Neural cell (in vitro differentiated cells): ENCODE results near the gene EIF3D.

Experiments used
- EP300 ChIP-seq: fragments of 450-650 bp; conservative IDR thresholded peaks from 2 replicates; pipeline ENCODE4 v1.6.1; 2014; ENCODE audit warnings: antibody characterized with exemption, mild to moderate bottlenecking, moderate library complexity; ENCODE audit not compliant: poor library complexity, severe bottlenecking
- EZH2 ChIP-seq: fragments of 200-600, 300-800 bp; shearing (Covaris generic), sonication (generic); IDR thresholded peaks from 2 replicates; pipeline ENCODE4 v1.6.1; 2014; ENCODE audit warnings: antibody characterized with exemption, low read length, borderline replicate concordance, mild to moderate bottlenecking; ENCODE audit not compliant: insufficient read depth, poor library complexity, severe bottlenecking
- MXI1 ChIP-seq: fragments of 450-650 bp; conservative IDR thresholded peaks from 2 replicates; pipeline ENCODE4 v1.6.1; 2014; ENCODE audit warnings: antibody characterized with exemption, mild to moderate bottlenecking; ENCODE audit not compliant: poor library complexity, severe bottlenecking
- POLR2AphosphoS5 ChIP-seq: IDR thresholded peaks from 2 replicates; pipeline ENCODE4 v1.6.1; 2012
- RAD21 ChIP-seq: fragments of 450-650 bp; conservative IDR thresholded peaks from 2 replicates; pipeline ENCODE4 v1.6.1; 2014; ENCODE audit warnings: antibody characterized with exemption, mild to moderate bottlenecking, moderate library complexity
- SMC3 ChIP-seq: fragments of 450-650 bp; conservative IDR thresholded peaks from 2 replicates; pipeline ENCODE4 v1.6.1; 2014; ENCODE audit warnings: antibody characterized with exemption, mild to moderate bottlenecking, moderate library complexity; ENCODE audit not compliant: poor library complexity
- TAF1 ChIP-seq: IDR thresholded peaks from 2 replicates; pipeline ENCODE4 v1.6.1; 2012; ENCODE audit warnings: low read depth
- TF ChIP-seq, protein P1 (sequence below): fragments of 450-650 bp; IDR thresholded peaks from 2 replicates; pipeline ENCODE4 v1.5.1; 2014; ENCODE audit warnings: antibody characterized with exemption, mild to moderate bottlenecking, moderate library complexity; ENCODE audit not compliant: poor library complexity, severe bottlenecking
- TF ChIP-seq, protein P2 (sequence below): IDR thresholded peaks from 2 replicates; pipeline ENCODE4 v1.6.1; 2012; ENCODE audit warnings: borderline replicate concordance

DNA sequence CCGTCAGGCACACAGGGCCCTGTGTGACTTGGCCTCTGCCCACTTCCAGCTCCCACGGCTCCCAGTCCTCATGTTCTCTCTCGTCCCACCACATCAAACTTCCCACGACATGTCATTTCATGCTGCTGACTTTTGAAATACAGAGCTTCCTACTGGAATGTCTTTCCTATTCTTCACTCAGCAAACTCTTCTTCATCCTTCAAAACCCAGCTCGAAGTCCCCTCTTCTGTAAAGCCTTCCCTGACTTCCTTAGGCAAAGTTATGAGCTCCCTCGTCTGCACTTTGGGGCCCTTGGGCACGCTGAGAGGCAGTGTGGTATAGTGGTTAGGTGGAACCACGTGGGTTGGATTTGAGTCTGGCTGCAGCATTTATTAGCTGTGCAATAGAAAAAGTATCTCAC is 37.8 kb upstream of the EIF3D start:
- TF ChIP-seq, protein P1, sequence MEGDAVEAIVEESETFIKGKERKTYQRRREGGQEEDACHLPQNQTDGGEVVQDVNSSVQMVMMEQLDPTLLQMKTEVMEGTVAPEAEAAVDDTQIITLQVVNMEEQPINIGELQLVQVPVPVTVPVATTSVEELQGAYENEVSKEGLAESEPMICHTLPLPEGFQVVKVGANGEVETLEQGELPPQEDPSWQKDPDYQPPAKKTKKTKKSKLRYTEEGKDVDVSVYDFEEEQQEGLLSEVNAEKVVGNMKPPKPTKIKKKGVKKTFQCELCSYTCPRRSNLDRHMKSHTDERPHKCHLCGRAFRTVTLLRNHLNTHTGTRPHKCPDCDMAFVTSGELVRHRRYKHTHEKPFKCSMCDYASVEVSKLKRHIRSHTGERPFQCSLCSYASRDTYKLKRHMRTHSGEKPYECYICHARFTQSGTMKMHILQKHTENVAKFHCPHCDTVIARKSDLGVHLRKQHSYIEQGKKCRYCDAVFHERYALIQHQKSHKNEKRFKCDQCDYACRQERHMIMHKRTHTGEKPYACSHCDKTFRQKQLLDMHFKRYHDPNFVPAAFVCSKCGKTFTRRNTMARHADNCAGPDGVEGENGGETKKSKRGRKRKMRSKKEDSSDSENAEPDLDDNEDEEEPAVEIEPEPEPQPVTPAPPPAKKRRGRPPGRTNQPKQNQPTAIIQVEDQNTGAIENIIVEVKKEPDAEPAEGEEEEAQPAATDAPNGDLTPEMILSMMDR = no peak
- TF ChIP-seq TAF1 (no peak), EZH2 (no peak), EP300 (no peak), RAD21 (no peak), POLR2AphosphoS5 (no peak), SMC3 (no peak), MXI1 (no peak)
- TF ChIP-seq, protein P2, sequence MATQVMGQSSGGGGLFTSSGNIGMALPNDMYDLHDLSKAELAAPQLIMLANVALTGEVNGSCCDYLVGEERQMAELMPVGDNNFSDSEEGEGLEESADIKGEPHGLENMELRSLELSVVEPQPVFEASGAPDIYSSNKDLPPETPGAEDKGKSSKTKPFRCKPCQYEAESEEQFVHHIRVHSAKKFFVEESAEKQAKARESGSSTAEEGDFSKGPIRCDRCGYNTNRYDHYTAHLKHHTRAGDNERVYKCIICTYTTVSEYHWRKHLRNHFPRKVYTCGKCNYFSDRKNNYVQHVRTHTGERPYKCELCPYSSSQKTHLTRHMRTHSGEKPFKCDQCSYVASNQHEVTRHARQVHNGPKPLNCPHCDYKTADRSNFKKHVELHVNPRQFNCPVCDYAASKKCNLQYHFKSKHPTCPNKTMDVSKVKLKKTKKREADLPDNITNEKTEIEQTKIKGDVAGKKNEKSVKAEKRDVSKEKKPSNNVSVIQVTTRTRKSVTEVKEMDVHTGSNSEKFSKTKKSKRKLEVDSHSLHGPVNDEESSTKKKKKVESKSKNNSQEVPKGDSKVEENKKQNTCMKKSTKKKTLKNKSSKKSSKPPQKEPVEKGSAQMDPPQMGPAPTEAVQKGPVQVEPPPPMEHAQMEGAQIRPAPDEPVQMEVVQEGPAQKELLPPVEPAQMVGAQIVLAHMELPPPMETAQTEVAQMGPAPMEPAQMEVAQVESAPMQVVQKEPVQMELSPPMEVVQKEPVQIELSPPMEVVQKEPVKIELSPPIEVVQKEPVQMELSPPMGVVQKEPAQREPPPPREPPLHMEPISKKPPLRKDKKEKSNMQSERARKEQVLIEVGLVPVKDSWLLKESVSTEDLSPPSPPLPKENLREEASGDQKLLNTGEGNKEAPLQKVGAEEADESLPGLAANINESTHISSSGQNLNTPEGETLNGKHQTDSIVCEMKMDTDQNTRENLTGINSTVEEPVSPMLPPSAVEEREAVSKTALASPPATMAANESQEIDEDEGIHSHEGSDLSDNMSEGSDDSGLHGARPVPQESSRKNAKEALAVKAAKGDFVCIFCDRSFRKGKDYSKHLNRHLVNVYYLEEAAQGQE = no peak
